ENCODE results near the gene GBX1.

Gene GBX1

GRCh38 chr7:151115121-151115835, 52.2 kb downstream of the GBX1 start:
- DNase-seq (ENCODE audit: low spot score) (no peak), FAIRE-seq (no peak)

- FAIRE-seq: no peak
- peak; percentile 3 for DNase-seq (ENCODE audit: low spot score)
These were observed 53.1 kb downstream of the GBX1 start for GRCh38 chr7:151114151-151115090.

GRCh38 chr7:151113344-151114150, 53.9 kb downstream of the GBX1 start:
- DNase-seq (ENCODE audit: low spot score) (peak; percentile 52), FAIRE-seq (no peak)

- FAIRE-seq (no peak), DNase-seq (ENCODE audit: low spot score) (peak; percentile 48)
These were observed 56.4 kb downstream of the GBX1 start for GRCh38 chr7:151110941-151111645.

GRCh38 chr7:151110236-151110940, 57.1 kb downstream of the GBX1 start:
- DNase-seq (ENCODE audit: low spot score): no peak
- no peak for FAIRE-seq

- FAIRE-seq: no peak
- DNase-seq (ENCODE audit: low spot score): no peak
These were observed 58.1 kb downstream of the GBX1 start for GRCh38 chr7:151109094-151110048.

- no peak for FAIRE-seq
- DNase-seq (ENCODE audit: low spot score): no peak
These were observed 59.6 kb downstream of the GBX1 start for GRCh38 chr7:151107882-151108281.

GRCh38 chr7:151104411-151105235, 62.9 kb downstream of the GBX1 start:
- DNase-seq (ENCODE audit: low spot score) (no peak), FAIRE-seq (no peak)

- no peak for DNase-seq (ENCODE audit: low spot score)
- no peak for FAIRE-seq
These were observed 63.5 kb downstream of the GBX1 start for GRCh38 chr7:151103973-151104372.

GRCh38 chr7:151102991-151103390, 64.5 kb downstream of the GBX1 start:
- no peak for FAIRE-seq
- no peak for DNase-seq (ENCODE audit: low spot score)

GRCh38 chr7:151101621-151102396, 65.7 kb downstream of the GBX1 start:
- FAIRE-seq (no peak), DNase-seq (ENCODE audit: low spot score) (no peak)

- DNase-seq (ENCODE audit: low spot score) (no peak), FAIRE-seq (no peak)
These were observed 66.6 kb downstream of the GBX1 start for GRCh38 chr7:151100921-151101320.

GRCh38 chr7:151099486-151100211, 67.8 kb downstream of the GBX1 start:
- FAIRE-seq (no peak), DNase-seq (ENCODE audit: low spot score) (no peak)
